WTC11 (cell line): ENCODE measurements around the gene ARHGAP45. TPM values are rescaled to one million over a fixed set of nuclear protein-coding genes. Genes with fewer than 3 reads are reported as not detected.

Source experiments
- ATF1 ChIP-seq: sonication (generic); formaldehyde crosslinking; IDR thresholded peaks from 2 replicates; pipeline ENCODE4 v1.8.1; 2023; ENCODE audit warnings: mild to moderate bottlenecking, moderate library complexity, missing genetic modification reagents
- CTCF ChIP-seq: fragments of 200-600 bp; IDR thresholded peaks from 2 replicates; pipeline ENCODE4 v1.8.0; 2022; ENCODE audit warnings: antibody characterized with exemption
- ESRRA ChIP-seq: sonication (generic); formaldehyde crosslinking; IDR thresholded peaks from 2 replicates; pipeline ENCODE4 v1.8.1; 2022; ENCODE audit warnings: mild to moderate bottlenecking, missing genetic modification reagents, borderline replicate concordance
- ETV6 ChIP-seq: sonication (generic); formaldehyde crosslinking; IDR thresholded peaks from 2 replicates; pipeline ENCODE4 v1.8.1; 2022; ENCODE audit warnings: mild to moderate bottlenecking, missing genetic modification reagents
- FOXK1 ChIP-seq: sonication (generic); formaldehyde crosslinking; IDR thresholded peaks from 2 replicates; pipeline ENCODE4 v1.8.0; 2022; ENCODE audit warnings: mild to moderate bottlenecking, moderate library complexity, missing genetic modification reagents
- GRHL2 ChIP-seq: fragments of 250-450 bp; sonication (Bioruptor Pico); IDR thresholded peaks from 2 replicates; pipeline ENCODE4 v1.8.0; 2022; ENCODE audit warnings: mild to moderate bottlenecking, moderate library complexity; ENCODE audit not compliant: insufficient replicate concordance, severe bottlenecking
- JUN ChIP-seq: sonication (generic); formaldehyde crosslinking; IDR thresholded peaks from 2 replicates; pipeline ENCODE4 v1.8.0; 2023; ENCODE audit warnings: mild to moderate bottlenecking, missing genetic modification reagents
- NR2C2 ChIP-seq: sonication (generic); formaldehyde crosslinking; IDR thresholded peaks from 2 replicates; pipeline ENCODE4 v1.8.0; 2022; ENCODE audit warnings: mild to moderate bottlenecking, missing genetic modification reagents
- SMAD4 ChIP-seq: sonication (generic); formaldehyde crosslinking; IDR thresholded peaks from 2 replicates; pipeline ENCODE4 v1.8.0; 2022; ENCODE audit warnings: mild to moderate bottlenecking, missing genetic modification reagents
- TCF7 ChIP-seq: sonication (generic); formaldehyde crosslinking; IDR thresholded peaks from 2 replicates; pipeline ENCODE4 v1.8.0; 2022; ENCODE audit warnings: mild to moderate bottlenecking, low read depth, missing genetic modification reagents, moderate library complexity
- TP53 ChIP-seq: sonication (generic); formaldehyde crosslinking; IDR thresholded peaks from 2 replicates; pipeline ENCODE4 v1.8.1; 2023; ENCODE audit warnings: mild to moderate bottlenecking, missing genetic modification reagents
- ZNF281 ChIP-seq: sonication (generic); formaldehyde crosslinking; IDR thresholded peaks from 2 replicates; pipeline ENCODE4 v1.8.0; 2023; ENCODE audit warnings: mild to moderate bottlenecking, missing genetic modification reagents
- ZNF423 ChIP-seq: fragments of 250-450 bp; sonication (Bioruptor Pico); IDR thresholded peaks from 2 replicates; pipeline ENCODE4 v2.1.2; 2022; ENCODE audit warnings: mild to moderate bottlenecking, moderate library complexity
- ZSCAN18 ChIP-seq: fragments of 250-450 bp; sonication (Bioruptor Pico); IDR thresholded peaks from 2 replicates; pipeline ENCODE4 v2.1.2; 2022; ENCODE audit warnings: mild to moderate bottlenecking, moderate library complexity
- total RNA-seq: library from RNA; stranded (reverse); gene quantifications from 3 replicates; pipeline ENCODE4 v1.2.3, GENCODE V29; 2021
- TF ChIP-seq, protein P1 (sequence below): sonication (generic); formaldehyde crosslinking; IDR thresholded peaks from 2 replicates; pipeline ENCODE4 v1.8.0; 2023; ENCODE audit warnings: missing genetic modification reagents, mild to moderate bottlenecking, borderline replicate concordance
- TF ChIP-seq, protein P2 (sequence below): sonication (generic); formaldehyde crosslinking; IDR thresholded peaks from 2 replicates; pipeline ENCODE4 v1.8.0; 2022; ENCODE audit warnings: mild to moderate bottlenecking, missing genetic modification reagents

The ARHGAP45 gene
- total RNA-seq, 1 experiment from 2014 or later = 40.9 TPM

GRCh38 chr19:1113030-1113985, 46.3 kb downstream of the ARHGAP45 start (continued):
- no peak for TF ChIP-seq ZSCAN18
- TF ChIP-seq, protein P1, sequence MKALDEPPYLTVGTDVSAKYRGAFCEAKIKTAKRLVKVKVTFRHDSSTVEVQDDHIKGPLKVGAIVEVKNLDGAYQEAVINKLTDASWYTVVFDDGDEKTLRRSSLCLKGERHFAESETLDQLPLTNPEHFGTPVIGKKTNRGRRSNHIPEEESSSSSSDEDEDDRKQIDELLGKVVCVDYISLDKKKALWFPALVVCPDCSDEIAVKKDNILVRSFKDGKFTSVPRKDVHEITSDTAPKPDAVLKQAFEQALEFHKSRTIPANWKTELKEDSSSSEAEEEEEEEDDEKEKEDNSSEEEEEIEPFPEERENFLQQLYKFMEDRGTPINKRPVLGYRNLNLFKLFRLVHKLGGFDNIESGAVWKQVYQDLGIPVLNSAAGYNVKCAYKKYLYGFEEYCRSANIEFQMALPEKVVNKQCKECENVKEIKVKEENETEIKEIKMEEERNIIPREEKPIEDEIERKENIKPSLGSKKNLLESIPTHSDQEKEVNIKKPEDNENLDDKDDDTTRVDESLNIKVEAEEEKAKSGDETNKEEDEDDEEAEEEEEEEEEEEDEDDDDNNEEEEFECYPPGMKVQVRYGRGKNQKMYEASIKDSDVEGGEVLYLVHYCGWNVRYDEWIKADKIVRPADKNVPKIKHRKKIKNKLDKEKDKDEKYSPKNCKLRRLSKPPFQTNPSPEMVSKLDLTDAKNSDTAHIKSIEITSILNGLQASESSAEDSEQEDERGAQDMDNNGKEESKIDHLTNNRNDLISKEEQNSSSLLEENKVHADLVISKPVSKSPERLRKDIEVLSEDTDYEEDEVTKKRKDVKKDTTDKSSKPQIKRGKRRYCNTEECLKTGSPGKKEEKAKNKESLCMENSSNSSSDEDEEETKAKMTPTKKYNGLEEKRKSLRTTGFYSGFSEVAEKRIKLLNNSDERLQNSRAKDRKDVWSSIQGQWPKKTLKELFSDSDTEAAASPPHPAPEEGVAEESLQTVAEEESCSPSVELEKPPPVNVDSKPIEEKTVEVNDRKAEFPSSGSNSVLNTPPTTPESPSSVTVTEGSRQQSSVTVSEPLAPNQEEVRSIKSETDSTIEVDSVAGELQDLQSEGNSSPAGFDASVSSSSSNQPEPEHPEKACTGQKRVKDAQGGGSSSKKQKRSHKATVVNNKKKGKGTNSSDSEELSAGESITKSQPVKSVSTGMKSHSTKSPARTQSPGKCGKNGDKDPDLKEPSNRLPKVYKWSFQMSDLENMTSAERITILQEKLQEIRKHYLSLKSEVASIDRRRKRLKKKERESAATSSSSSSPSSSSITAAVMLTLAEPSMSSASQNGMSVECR (CRISPR knock-in tag) = no peak
- no peak for TF ChIP-seq ETV6
- TF ChIP-seq TP53 = no peak
- no peak for TF ChIP-seq ATF1 (CRISPR knock-in tag)
- no peak for TF ChIP-seq JUN (CRISPR knock-in tag)
- peak; percentile 52; the same call in 1 of the 2 replicates for TF ChIP-seq ZNF423 (CRISPR knock-in tag)
- TF ChIP-seq, protein P2, sequence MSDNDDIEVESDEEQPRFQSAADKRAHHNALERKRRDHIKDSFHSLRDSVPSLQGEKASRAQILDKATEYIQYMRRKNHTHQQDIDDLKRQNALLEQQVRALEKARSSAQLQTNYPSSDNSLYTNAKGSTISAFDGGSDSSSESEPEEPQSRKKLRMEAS (CRISPR knock-in tag) = no peak
- no peak for TF ChIP-seq ESRRA (CRISPR knock-in tag)
- TF ChIP-seq GRHL2 = no peak
- TF ChIP-seq TCF7 = 0 out of 2 replicates have a peak, but pooled peaks have one; percentile 43
- no peak for TF ChIP-seq SMAD4 (CRISPR knock-in tag)
- peak; percentile 74 for TF ChIP-seq CTCF
- TF ChIP-seq FOXK1 = 0 out of 2 replicates have a peak, but pooled peaks have one; percentile 12
- TF ChIP-seq ZNF281 (CRISPR knock-in tag) = 0 out of 2 replicates have a peak, but pooled peaks have one; percentile 41
- no peak for TF ChIP-seq NR2C2 (CRISPR knock-in tag)
